NOMO-1 (cell line): ENCODE data around the gene GNA15.
"Not testable (repeated sequence)": the region's sequence is repeated elsewhere in the genome, so short reads cannot be mapped to it uniquely, and the experiment has no call there.

ENCODE experiments used
- DNase-seq, 2 experiments: peaks; one replicate each; lab custom pipeline; 2025; ENCODE audit not compliant: unreplicated experiment in 2 of 2; lab: John Stamatoyannopoulos, UW

GNA15 gene

DNA sequence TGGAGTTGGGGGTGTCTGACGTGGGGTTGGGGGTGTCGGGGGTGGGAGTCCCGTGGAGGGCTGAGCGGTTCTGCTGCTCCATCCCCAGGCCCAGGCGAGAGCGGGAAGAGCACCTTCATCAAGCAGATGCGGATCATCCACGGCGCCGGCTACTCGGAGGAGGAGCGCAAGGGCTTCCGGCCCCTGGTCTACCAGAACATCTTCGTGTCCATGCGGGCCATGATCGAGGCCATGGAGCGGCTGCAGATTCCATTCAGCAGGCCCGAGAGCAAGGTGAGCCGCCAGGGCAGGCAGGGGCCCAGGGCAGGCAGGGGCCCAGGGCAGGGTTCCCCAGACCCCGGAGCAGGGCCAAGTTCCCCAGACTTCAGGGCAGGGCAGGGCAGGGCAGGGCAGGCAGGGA is 12.7 kb downstream of the GNA15 start:
- no peak for DNase-seq

DNA sequence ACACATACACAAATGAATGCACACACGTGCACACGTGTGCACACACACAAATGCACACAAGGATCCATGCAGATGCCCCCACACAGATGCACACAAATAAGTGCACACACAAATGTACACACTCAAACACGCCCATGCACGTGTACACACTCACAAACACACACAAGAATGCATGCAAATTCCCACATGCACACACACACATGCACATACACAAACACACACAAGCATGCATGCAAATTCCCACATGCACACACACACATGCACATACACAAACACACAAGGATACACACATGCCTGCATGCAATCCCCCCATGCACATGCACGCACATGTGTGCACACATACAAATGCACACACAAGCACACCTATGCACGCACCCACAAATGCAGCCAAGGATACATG is 13.3 kb downstream of the GNA15 start:
- no peak for DNase-seq

- DNase-seq, result no peak
Observed at GRCh38 chr19:3149526-3150505, 14.0 kb downstream of the GNA15 start.

- DNase-seq, result no peak
Observed at GRCh38 chr19:3150739-3151329, 15.0 kb downstream of the GNA15 start.

- DNase-seq, result no peak
Observed at GRCh38 chr19:3151563-3152418, 16.0 kb downstream of the GNA15 start.

- no peak for DNase-seq
Observed at GRCh38 chr19:3152419-3152780, 16.6 kb downstream of the GNA15 start.

DNA sequence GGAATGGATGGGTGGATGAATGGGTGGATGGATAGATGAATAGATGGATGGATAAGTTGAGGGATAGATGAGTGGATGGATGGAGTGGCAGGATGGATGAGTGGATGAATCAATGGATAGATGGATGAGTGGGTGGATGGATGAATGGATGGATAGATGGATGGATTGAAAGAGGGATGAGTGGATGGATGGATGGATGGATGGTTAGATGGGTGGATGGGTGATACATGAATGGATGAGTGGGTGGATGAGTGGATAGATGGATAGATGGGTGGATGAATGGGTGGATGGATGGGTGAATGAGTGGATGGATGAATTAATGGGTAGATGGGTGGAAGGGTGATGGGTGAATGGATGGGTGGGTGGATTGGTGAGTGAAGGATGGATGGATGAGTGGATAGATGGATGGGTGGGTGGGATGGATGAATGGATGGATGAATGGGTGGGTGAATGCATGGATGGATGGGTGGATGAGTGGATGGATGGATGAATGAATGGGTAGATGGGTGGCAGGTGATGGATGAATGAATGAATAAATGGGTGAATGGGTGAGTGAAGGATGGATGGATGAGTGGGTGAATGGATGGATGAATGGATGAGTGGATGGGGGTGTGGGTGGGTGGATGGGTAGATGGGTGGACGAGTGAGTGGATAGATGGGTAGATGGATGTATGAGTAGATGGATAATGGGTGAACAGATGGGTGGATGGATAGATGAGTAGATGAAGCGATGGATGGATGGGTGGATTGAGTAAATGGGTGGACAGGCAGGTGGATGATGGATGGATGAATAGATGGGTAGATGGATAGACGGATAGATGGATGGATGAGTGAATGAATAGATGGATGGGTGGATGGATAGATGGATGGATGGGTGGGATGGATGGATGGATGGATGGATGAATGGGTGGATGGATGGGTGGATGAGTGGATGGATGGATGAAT is 17.7 kb downstream of the GNA15 start:
- no peak for DNase-seq

DNA sequence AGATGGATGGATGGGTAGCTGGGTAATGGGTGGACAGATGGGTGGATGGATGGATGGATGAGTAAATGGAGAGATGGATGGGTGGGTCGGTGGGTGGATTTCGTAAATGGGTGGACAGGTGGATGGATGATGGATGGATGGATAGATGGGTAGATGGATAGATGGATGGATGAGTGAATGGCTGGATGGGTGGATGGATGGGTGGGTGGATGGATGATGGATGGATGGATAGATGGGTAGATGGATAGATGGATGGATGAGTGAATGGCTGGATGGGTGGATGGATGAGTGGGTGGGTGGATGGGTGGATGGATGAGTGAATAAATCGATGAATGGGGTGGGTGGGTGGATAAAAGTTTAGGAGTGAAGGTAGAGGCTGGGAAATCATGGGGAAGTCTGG is 18.6 kb downstream of the GNA15 start:
- not testable (repeated sequence) for DNase-seq

DNA sequence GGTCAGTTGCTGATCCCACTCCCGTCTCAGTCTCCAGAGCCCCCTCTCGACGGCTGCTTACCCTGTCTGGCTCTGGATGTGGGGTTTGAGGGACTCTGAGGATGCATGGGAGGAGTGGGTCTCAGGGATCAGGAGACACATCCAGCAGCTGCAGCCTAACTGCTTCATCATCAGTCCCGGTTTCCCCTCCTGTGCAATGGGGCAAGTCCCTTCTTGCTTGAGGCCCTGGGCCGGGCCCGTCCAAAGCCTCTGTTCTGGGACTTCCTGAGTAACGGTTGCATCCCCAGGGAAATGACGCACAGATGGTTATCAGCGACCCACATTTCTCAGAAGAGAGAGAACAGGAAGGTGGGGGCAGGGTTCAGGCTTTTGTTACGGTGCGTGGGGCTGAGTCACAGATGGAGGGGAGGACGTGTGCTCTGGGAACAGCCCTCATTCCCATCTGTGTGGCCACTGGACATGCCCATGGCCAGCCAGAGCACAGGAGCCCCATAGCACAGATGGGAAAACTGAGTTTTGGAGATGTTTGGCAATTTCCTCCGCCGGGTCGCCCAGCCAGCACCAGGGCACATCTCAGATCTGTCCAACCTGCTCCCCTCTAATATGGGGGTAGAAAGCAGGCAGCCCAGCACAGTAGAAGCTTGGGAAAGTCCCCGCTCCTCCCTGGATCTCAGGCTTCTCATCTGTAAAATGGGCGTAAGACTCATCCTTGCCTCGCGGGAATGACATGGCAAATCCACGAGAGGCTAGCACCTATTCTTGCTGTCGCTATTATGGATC is 19.3 kb downstream of the GNA15 start:
- DNase-seq, result no peak

GRCh38 chr19:3157096-3157845 is 21.4 kb downstream of the GNA15 start:
- DNase-seq, result no peak

DNA sequence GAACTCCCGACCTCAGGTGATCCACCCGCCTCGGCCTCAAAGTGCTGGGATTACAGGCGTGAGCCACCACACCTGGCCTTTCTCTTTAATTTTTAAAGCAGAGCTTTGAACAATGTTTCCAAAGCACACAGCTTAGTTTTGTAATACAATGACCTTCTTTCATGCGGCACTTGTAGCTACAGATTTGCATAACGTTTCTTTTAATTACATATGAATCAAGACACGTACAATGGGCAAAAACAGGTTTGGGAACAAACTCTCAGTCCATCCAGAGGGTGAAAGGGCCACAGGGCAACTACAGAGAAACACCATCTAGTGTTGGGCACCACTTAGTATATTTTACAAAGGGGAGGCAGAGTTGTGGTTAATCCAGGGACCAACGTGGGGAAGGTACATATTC is 23.7 kb downstream of the GNA15 start:
- DNase-seq, result no peak

GRCh38 chr19:3160219-3160618 is 24.4 kb downstream of the GNA15 start:
- no peak for DNase-seq

- no peak for DNase-seq
Observed at GRCh38 chr19:3161453-3161852, 25.6 kb downstream of the GNA15 start.

GRCh38 chr19:3162418-3163229 is 26.8 kb downstream of the GNA15 start:
- DNase-seq, result no peak

- DNase-seq, result peak; percentile 28 to 57
Observed at GRCh38 chr19:3163230-3163886, 27.5 kb downstream of the GNA15 start.

DNA sequence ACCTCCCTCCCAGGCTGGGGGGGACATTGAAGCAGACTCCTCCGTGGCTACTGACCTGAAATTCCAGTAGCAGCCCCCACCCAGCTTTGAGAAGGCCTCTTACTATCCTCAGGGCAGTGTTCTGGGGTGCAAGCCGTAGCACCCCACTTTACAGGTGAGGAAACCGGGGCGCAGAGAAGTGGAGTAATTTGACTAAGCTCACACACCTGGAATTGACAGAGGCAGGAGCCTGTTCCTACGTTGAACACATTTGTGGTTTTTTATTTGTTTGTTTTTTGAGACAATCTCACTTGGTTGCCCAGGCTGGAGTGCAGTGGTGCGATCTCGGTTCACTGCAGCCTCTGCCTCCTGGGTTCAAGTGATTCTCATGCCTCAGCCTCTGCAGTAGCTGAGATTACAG is 28.1 kb downstream of the GNA15 start:
- DNase-seq, result no peak

DNA sequence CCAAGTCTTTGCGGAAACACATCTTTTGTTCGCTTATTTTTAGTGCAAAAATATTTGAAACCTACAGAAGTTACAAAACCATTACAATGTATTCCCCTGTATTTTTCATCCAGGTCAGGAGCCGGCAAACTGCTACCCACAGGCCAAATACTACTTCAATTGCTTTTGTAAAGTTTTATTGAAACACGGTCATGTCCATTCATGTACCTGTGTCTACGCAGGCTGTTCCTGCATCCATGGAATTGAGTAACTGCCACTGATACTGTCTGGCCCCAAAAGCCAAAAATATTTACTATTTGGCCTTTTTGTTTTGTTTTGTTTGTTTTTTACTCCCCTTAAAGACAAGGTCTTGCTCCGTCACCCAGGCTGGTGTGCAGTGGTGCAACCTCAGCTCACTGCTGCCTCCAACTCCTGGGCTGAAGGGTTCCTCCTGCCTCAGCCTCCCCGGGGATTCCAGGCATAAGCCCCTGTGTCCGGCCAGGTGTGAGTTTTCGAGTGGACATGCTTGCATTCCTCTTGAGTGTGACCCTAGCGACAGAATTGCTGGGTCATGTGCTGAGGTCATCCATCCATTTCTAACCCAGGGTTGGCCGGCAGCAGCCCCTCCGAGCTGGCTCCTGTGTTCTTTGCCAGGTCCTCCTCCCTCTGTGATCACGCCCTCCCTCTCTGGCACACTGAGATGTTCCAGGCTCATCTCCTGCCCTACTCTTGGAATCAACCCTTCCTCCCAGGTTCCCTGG is 31.9 kb downstream of the GNA15 start:
- DNase-seq, result no peak
